Embryonic facial prominence (tissue), 1 donor: ENCODE data around the gene XK.
"Not testable (repeated sequence)": the region's sequence is repeated elsewhere in the genome, so short reads cannot be mapped to it uniquely, and the experiment has no call there.

Experiments
- DNase-seq: peaks from one replicate; pipeline ENCODE4 v3.0.0-alpha.2; 2016; ENCODE audit errors: extremely low spot score

Gene XK, protein sequence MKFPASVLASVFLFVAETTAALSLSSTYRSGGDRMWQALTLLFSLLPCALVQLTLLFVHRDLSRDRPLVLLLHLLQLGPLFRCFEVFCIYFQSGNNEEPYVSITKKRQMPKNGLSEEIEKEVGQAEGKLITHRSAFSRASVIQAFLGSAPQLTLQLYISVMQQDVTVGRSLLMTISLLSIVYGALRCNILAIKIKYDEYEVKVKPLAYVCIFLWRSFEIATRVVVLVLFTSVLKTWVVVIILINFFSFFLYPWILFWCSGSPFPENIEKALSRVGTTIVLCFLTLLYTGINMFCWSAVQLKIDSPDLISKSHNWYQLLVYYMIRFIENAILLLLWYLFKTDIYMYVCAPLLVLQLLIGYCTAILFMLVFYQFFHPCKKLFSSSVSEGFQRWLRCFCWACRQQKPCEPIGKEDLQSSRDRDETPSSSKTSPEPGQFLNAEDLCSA

DNA sequence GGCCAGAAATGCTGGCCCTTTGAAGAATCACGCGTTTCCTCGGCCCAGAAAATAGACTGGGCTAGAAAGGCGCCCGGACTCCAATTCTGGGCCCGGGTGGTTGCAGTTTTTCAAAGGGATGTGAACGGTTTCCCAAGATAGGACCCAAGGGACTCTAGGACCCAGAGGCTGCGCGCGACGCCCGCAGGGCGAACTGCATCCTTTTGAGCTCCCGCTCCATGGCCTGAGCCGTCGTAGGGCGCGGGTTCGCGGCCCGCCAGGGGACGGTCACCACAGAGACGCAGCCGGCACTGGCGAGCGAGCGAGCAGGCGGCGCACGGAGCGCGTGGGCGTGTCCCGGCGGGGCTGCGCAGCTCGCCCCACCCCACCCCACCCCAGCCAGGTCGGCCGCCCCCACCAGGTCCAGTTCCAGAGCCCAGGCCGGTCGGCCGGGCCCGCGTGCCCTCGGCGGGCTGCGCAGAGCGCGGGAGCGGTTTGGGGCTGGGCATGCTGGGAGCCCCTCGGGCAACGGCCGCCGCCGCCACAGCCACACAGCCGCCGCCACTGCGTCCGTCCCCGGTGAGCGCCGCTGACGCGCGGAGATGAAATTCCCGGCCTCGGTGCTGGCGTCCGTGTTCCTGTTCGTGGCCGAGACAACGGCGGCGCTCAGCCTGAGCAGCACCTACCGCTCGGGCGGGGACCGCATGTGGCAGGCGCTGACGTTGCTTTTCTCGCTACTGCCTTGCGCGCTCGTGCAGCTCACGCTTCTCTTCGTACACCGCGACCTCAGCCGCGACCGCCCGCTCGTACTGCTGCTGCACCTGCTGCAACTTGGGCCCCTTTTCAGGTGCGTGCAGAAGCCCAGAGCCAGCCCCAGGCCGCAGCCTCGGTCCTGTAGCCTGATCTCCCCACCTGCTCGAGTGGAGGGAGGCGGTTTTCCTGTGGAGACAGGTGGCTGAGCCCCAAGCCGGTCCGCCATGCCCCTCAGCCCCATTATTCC is at the start of gene XK:
Gene XK (plus strand): TSS at position 411 of the 979 bp plus-strand sequence. CDS start 171 bp downstream, at position 582.
- DNase-seq, result no peak

DNA sequence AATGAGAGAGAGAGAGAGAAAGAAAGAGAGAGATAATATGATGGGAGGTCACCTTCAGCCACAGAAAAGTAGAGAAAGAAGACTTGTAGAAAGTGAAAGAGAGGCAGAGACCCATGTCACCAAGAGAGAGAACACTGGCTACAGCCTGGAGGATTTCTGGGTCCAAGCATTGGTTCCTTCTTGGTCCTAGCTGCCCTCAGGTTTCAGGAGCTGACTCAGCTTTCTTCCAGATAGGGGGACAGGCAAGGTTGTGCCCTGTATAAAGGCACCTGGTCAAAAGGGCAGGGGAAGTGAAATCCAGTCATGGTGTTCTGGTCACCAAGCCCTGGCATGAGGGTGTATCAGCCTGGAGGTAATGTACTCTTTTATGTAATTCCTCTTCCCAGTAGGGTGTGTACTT is 47.5 kb upstream of the XK start:
- no peak for DNase-seq

DNA sequence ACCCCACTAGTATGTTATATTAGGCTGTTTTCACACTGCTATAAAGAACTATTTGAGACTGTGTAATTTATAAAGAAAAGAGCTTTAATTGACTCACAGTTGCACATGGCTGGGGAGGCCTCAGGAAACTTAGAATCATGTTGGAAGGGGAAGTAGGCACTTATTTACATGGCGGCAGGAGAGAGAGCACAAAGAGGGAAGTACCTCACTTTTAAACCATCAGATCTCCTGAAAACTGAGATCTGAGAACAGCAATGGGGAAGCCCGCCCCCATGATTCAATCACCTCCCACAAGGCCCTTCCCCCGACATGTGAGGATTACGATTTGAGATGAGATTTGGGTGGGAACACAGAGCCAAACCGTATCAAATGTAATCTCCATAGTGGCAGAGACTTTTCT is 45.4 kb upstream of the XK start:
- no peak for DNase-seq

DNA sequence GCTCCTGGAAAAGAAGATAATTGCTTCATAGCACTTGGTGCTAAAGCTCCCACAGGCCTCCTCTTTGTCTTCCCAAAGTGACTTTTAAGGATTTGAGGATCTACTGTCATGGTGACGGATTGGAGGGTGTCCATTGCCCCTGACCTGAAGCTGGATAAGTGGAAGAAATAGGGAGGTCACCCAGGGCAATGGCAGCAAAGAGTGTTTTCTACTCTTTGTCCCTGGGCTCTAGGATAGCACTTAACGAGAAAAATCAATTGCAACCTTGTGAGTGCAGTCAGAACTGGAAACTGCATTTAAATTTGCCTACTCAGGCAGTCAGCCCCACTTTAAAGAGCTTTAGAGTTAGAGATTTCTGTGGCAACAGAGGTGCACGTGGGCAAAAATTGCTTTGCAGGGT is 43.7 kb upstream of the XK start:
- DNase-seq, result no peak

DNA sequence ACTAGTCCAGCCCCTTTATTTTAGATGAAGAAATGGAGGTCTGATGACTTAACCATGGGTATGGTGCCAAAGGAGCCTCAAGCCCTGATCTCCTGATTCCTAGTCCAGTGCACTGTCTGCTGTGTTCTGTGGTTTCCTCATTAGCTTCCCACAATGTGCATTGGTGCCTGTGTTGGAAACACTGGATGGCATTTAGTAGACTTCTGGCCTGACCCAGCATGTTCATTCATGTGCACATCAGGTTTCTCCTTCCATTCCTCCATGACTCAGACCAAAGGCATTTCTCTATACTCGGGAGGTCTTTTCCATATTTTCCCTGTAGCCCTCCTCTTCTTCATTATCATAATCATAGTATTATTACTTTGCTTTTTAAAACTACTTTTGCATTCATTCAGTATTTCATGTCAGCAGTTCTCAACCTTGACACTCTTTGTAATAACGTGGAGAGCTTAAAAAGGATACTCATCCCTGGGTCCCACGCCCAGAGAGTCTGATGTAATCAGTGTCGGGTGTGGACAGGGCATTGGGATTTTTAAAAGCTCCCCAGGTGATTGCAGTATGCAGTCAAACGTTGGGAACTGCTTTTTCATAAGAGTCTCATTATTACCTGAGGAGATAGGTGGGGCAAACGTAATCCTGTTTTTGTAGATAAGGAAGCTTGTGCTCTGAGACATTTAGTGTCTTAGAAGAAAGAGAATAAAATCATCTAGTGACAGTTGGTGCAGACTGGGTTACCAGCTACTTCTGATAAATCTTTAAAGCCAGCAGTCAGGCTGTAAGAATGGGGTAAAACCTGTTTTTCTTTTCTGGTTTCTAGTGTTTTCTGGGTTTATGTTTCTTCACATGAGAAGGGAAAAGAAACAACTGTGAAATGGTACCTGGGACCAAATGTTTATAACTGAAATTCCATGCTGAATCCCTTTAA is 40.9 kb upstream of the XK start:
- DNase-seq, result no peak

DNA sequence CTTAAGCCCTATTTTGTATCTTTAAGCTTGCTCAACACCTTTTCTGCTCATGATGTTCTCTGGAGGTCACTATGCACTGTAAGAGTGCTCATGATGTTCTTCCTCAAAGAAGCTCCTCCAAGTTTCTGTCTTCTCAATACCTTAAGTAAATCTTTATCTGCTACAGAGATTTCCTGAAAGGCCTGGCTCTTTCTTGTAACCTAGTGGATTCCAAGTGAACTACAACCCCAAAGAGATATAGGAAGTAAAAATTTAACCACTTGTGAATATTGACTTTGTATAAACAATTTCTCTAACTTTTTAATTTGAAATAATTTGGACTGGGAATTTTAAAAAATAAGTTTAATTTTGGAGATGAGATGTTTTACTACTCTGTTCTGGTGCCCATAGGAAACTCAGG is 39.3 kb upstream of the XK start:
- DNase-seq, result no peak

DNA sequence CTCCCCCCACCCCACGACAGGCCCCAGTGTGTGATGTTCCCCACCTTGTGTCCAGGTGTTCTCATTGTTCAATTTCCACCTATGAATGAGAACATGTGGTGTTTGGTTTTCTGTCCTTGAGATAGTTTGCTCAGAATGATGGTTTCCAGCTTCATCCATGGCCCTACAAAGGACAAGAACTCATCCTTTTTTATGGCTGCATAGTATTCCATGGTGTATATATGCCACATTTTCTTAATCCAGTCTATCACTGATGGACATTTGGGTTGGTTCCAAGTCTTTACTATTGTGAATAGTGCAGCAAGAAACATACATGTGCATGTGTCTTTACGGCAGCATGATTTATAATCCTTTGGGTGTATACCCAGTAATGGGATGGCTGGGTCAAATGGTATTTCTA is 34.7 kb upstream of the XK start:
- DNase-seq, result not testable (repeated sequence)

DNA sequence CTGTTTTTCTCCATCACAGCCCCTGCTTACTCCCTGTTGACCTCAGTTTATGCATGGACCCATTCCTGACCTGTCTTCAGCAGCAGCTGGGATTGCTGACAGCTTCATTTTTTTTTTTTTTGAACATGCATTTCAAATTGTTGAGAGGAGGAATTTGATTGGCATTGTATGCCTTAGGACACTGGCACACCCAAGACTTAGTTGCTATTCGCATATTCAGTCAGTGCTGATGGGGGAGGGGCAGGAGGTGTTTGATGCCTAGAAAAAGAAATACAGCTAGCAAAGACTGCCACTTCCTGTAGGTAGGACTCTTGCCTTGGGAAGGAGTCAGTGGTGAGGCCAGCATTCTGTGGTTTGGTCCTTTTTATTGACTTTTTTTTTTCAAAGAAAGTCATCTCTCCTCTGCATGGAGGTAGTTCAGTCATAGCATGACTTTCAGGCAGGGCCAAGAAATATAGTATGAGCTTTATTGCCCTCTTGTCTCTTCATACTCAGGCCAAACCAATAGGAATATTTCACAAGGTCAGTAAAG is 33.6 kb upstream of the XK start:
- DNase-seq, result no peak

DNA sequence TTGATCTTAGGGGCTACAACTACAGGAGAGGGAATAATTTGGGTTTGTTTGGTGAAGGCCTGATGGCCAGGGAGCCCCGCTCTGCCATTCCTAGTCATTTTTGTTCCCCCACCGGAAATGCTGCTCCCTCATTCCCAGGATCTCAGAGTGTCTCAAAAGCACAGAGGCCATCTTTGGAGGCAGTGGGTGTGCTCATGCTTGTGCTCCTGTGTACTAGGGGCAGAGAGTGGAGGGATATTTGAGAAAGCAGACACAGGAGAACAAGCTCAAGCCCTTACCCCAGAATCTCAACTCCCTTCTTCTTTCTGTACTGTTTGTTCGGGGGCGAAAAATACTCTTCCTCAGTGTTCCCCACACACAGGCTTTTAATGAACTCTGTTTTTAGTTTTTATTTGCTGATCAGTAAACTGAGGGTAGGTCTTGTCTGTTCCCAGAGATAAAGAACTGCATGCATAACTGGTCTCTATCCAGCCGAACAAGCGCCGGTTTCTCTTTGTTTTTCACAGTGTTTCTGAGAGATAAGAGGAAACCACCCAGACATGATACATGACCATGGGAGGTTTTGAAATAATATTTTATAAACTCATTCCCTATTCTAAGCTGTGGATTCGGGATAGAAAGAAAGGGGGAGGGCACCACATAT is 32.9 kb upstream of the XK start:
- no peak for DNase-seq

DNA sequence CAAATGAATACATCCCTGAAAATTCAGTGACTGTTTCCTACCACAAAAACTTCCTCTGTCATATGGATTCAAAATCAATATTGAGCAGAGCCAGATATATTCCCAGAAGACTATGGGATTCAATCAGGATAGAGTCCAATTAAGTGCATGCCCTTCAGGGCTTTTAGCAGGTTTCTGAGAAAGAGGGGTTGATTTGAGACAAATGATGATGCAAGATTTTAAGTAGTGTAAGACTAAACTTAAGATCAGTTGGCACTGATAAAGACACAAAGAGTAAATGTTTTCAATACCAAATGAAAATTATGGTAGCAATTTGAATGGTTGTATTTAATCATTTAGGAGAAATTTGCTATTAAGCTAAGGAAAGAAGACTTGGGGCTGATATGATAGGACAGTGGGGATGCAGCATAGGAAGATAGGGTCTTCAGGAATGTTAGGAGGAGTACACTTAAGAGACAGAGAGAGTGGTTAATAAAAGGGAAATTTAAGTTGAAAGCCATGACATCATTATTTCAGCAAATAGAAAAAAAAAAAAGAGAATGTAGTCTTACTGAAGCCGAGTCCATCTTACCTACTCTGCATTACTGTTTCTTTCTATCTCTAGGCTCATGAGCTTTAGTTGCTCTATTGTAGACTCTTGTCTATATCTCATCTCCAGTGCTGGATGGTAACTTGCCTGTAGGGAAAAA is 32.0 kb upstream of the XK start:
- no peak for DNase-seq

DNA sequence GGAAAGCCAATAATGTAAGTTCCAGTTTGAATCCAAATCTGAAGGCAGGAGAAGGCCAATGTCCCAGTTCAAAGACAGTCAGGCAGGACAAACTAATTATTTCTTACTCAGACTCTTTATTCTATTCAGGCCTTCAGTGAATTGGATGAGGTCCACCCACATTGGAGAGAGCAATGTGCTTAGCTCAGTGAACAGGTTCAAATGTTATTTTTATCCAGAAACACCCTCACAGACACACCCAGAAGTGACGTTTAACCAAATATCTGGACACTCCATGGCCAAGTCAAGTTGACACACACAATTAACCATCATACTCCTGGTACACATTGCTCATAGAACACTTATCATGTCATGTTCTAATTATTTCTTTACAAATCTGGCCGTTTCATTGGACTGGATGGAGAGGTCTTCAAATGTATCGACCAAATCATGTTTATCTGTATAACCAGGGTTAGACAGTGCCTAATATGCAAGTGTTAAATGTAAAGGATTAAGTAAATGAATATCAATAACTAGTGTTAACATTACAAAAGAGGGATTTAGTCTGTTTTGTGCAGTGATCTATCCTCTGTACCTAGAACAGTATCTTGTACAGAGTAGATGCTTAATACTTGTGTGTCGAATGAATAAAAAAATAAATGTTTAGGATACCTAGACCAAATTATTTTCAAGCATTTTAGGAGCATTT is 27.1 kb upstream of the XK start:
- no peak for DNase-seq

DNA sequence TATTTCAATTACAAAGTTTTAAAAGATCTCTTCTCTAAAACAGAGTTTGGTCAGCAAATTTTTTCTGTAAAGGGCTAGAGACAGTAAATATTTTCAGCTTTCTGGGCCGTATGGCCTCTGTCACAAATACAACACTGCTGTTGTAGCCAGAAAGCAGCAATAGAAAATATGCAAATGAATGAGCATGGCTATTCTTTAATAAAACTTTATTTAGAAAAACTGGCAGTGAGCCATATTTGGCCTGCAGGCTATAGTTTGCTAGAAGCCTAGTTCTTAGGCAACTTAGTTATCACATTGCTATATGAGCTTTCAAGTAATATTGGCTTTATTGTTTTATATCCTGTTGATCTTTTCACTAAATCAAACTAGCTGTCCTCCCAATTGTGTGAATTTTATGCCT is 26.5 kb upstream of the XK start:
- no peak for DNase-seq

DNA sequence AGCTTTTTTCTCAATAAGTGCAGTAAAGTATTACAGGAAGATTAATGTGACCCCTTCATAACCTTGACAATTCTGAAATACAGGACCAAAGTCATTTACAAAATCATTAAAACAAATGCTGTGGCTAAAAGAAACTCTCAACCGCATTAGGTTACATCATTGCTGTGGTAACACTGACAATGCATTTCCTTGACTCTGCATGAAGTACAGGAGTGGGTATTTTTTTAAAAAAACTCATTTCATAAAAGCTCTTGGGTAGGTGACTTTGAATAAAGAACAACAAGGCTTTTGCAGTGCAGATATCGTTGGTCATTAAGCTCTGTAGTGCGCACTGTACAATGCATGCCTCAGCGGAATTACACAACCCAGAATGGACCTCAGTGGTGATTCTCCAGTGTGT is 23.4 kb upstream of the XK start:
- DNase-seq, result no peak

DNA sequence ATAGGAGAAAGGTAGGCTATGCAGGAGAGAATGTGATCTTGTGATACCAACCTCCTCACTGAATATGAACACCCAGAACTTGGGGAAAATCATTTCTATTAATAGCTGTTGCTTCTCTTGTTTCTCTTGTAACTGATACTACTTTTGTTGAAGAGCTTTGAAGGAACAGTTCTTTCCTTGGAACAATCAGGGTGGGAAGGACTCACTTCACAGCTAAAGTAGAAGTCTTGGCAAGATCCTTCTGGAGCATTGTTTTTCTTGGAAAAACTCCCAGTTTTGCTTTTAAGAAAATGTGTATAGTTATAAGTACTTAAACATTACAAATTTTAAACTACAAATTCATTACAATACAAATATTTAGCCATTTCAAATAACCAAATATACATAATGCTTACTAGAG is 19.1 kb upstream of the XK start:
- no peak for DNase-seq

DNA sequence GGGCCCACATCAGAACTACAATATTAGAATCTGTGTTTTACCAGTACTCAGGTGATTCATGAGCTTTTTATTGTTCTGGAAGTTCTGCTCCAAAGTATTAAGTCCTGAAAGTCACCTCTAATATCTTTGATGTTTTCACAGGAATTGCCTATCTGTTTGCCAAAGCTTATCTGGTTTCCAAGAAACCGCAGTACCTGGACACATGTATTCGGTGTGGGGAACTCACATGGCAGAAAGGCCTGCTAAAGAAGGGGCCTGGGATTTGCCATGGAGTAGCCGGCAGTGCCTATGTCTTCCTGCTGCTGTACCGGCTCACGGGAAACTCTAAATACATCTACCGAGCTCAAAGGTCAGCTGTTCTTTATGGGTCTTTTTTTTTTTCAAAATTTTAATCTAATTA is 18.4 kb upstream of the XK start:
- no peak for DNase-seq

DNA sequence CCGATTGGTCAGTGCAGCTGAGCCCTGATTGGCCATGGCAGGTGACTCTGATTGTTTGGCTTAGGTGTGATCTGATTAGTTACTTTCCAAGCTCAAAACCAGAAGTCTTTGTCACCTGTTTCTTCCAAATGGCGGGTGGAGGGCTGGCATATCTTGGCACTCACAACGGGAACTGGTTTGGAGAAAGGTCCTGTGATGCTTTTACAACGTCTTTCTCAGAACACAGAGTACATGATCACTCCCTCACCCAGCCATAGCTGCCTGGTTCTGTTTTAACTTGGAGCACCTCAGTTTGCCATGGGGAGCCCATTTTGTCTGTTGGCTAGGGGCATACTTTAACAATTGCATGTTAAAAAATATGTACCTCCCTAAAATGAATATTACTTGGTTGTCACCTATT is 13.0 kb upstream of the XK start:
- no peak for DNase-seq

DNA sequence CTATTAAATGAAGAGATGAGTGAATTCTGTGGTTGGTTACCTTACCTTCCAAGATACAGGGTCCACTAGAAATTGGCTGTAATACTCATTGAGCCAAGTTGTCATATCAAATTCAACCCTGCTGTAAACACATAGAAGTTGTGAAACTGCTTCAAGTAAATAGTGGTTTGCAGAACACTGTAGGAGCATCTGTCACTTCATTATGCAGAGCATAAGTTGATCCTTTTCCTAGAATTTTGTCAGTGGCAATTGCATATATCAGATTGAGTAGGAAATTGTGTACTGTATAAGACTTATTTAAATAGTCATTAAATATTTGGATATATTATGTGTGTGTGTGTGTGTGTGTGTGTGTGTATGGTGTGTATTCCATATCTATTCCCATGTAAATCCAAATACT is 8.8 kb upstream of the XK start:
- DNase-seq, result no peak

DNA sequence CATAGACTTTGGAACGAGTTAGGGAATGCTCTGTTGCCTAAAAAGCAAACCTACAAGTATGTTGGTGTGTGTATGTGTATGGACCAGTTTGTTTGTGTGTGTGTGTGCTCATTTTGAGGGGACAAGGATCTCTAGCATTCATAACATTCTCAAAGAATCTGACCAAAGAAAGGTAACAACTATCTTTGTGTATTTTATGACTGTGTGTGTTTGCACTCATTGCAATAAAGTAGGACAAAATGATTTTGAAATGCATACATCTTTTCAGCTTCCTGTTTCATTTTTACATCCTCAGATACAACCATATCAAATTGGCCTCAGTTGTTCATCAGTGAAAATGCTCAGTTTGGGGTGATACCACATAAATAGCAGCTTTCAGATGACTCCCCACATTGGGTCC is 8.3 kb upstream of the XK start:
- no peak for DNase-seq

DNA sequence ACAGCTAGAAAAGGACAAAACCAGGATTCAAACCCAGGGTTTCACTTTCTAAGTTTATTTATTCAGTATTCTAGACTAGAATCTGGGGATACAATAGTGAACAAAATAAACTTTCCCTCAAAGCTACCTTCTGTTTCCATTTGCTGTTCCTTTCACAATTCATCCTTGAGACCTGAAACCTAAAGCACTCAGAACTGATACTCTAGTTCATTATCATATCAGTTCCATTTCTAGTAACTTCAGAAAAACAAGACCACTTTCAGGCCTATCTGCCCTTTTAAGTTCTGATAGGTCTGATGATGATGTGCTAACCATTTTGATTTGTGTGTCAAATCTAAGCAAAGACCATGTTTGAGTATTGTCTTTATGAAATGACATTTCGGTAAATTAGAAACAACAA is 7.8 kb upstream of the XK start:
- DNase-seq, result no peak

DNA sequence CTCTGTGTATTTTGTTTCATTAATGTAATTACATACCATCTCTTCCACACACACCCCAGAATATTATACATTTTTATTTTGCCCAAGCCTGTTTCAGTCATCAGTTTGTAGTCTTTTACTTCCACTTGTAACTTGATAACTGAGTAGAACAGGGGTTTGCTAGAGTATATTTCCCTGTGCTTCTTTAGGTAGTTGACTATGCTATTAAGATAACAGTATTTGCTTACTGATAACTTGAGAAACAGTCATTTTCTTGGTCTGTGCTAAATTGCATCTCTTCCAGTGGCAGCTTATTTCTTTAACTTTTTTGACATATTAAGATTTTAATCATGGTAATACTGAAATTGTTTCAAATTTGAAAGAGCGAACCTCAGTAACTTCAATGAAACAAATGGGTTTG is 7.0 kb upstream of the XK start:
- no peak for DNase-seq
